Measurements from ENCODE around the gene UPF2. TPM values are rescaled to one million over a fixed set of nuclear protein-coding genes. Genes with fewer than 3 reads are reported as not detected.

UPF2 gene
- total RNA-seq, 1 donor from 2014 or later = 10.7 TPM

DNA sequence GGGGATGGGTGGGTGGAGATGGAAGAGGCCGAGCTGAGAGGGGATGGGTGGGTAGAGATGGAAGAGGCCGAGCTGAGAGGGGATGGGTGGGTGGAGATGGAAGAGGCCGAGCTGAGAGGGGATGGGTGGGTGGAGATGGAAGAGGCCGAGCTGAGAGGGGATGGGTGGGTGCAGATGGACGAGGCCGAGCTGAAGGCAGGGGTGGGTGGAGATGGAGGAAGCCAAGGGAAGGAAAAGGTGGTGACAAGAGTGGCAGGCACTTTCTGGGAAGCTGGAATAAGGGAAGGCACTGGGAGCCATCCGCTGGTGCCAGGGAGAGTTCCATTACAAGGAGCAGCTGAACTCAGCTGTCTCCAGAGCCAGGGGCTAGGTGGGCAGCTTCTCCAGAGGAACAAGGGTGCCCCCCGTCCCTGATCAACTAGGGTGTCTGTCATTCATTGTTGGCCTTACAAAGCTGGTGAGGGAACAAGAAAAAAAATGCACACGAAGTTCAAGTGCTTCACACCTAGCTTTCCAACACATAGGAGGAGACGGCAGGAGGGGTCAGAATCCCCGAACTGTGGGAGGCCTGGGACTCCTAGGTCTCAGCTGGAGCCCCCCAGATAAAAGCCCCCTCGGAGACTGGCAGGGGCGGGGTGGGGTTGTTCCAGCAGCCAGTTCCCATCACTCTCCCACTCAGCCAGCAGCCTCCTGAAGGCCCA, 157.0 kb downstream of the UPF2 start:
- no peak for DNase-seq (ENCODE audit: low read depth in 2 of 2)

GRCh38 chr10:11884706-11885423, 157.7 kb downstream of the UPF2 start:
- no peak for DNase-seq (ENCODE audit: low read depth in 2 of 2)

DNA sequence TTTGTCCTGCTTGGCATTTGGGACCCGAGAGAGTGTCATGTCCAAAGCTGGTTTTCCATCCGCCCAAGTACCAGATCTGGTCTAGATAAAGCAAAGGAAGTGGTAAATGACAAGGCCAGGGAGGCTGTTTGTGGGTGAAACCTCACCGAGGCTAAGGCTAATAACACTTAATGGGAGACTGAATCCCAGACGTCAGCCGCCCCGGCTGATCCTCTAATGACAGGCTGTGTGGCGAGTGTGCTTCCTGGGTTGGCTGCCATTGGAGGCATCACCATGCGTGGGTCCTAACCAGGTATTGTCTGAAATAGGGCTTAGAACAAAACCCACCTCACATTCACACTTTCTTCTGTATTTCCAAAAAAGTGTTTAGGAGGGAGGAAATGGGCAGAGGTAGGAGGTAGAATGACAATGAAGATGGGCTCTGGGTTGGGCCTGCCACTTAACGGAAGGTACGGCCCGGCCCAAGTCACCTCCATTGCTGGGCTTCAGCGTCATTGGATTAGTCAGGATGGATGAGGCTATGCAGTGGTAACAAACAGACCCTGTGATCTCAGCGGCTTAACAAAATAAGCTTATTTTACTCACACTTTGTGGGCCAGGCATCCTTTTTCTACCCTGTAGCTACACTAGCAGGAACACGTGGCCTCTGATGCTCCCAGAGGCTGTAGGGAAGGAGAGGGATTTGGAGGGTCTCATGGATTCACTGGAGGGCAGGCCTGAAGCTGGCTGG, 159.8 kb downstream of the UPF2 start:
- DNase-seq (ENCODE audit: low read depth in 2 of 2) = no peak

DNA sequence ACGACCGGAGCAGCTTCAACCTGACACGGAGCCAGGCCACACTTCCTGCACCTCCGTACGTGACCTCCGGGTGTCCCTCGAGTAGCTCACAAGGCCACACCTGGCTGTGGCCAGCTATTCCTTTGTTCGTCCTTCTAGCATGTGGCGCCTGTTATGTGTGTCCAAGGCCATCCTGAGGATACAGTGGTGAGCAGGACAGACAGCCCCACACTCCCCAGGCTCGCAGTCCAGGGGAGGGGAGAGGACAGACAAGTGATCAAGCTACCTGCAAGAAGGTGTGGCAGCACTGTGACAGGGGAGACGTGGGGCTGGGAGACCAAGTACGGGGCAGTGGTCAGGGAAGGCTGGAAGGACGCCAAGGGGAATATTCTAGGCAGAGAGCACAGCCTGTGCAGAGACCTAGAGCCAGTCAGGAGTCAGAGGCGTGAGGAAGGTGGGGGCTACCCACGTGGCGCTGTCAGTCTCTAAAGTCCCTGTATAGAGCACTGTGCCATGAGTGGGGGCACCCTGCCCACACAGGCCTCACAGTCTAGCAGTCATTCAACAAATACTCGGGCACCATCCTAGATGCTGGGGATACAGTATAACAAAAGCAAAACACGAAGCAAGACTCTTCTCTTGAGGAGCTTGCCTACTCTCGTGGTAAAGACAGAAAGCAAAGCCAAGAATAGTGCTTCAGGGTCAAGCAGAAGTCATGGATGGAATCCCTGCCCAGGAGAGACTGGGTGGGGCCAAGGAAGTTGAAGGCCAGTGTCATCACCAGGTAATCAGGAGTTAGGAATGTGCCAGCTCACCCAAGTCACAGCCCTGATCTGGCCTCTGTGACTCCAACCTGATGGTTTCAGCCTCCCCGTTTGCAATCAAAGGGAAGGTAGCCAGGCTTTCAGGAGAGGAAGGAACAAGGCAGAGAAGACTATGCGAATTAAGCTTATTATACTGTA, 160.9 kb downstream of the UPF2 start:
- no peak for DNase-seq (ENCODE audit: low read depth in 2 of 2)

DNA sequence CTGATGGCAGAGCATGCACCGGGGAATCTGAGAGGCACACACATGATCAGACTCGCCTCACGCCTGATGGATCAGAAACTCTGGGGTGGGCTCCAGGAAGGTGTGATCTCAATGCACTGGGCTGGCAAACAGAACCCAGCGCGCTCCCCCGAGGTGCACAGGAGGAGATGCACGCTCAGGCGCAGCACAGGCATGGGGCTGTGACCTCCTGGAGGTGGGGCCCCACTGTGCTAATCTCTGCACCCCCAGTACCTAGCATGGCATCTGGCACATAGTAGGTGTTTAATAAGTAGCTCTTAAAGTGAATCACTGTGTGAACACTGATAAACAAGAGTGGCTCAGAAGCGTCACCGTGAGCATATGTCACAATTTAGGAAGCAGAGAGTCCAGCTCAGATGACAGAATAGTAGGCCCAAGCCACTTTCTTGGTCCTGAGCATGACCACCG, 161.6 kb downstream of the UPF2 start:
- DNase-seq (ENCODE audit: low read depth in 2 of 2) = no peak

GRCh38 chr10:11880151-11881029, 162.2 kb downstream of the UPF2 start:
- no peak for DNase-seq (ENCODE audit: low read depth in 2 of 2)

DNA sequence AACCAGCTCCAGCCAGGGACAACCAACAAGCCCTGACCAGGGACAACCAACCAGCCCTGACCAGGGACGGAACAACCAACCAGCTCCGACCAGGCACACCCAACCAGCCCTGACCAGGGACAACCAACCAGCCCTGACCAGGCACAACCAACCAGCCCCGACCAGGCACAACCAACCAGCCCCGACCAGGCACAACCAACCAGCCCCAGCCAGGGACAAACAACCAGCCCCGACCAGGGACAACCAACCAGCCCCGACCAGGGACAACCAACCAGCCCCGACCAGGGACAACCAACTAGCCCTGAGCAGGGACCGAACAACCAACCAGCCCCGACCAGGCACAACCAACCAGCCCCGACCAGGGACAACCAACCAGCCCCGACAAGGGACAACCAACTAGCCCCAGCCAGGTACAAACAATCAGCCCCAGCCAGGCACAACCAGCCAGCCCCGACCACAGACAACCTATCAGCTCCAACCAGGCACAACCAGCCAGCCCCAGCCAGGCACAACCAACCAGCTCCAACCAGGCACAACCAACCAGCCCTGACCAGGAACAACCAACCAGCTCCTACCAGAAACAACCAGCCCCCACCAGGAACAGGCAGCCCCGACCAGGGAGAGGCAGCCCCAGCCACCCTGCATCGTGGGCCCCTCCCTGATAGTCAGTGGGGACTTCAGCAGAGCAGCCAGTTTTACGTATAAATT, 163.1 kb downstream of the UPF2 start:
- no peak for DNase-seq (ENCODE audit: low read depth in 2 of 2)

DNA sequence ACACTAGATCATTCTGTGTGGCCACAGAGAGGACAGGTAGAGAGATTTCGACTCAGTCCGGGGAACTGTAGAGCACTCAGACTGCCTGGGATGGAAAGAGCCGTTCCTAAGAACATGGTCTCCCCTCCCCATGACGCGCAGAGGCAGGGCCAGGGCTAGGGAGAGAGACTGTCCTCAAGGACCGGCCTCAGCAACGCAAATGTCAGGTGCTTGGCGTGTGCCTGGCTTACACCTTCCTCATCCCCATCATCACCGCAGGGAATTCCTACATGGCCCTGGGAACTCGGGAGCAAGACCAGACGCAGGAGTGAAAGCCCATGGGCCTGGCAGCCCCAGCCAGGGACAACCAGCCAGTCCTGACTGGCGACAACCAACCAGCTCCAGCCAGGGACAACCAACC, 163.8 kb downstream of the UPF2 start:
- no peak for DNase-seq (ENCODE audit: low read depth in 2 of 2)

DNA sequence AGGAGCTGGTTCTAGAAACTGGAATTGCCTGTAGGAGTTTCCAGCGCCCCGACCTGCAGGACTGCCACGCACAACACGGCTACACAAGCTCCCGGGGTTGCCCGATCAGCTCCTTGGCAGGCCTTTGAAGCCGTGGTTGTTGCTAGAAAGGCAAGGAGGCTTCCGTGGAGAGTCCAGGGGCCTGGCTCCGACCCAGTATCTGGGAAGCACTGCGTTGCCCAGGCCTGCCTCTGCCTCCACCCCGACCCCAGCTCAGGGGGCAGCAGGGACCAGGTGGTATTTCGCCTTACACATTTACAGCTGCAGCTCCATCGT, 165.1 kb downstream of the UPF2 start:
- no peak for DNase-seq (ENCODE audit: low read depth in 2 of 2)

GRCh38 chr10:11876805-11877590, 165.6 kb downstream of the UPF2 start:
- no peak for DNase-seq (ENCODE audit: low read depth in 2 of 2)

DNA sequence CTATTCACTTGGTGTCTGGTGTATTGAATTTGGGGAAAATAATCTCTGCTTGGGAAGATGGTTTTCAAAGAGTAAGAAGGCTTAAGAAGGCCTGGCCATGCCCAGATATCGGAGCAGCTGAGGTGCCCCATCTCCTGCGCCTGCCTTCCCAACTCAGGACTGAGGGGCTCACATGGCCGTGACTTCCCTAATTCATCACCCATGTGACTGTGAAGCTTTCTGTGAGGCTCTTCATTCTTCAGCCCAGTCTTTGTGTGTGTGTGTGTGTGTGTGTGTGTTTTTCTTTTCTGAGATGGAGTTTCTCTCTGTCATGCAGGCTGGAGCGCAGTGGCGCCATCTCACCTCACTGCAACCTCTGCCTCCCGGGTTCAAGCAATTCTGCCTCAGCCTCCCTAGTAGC, 166.3 kb downstream of the UPF2 start:
- DNase-seq (ENCODE audit: low read depth in 2 of 2) = no peak

DNA sequence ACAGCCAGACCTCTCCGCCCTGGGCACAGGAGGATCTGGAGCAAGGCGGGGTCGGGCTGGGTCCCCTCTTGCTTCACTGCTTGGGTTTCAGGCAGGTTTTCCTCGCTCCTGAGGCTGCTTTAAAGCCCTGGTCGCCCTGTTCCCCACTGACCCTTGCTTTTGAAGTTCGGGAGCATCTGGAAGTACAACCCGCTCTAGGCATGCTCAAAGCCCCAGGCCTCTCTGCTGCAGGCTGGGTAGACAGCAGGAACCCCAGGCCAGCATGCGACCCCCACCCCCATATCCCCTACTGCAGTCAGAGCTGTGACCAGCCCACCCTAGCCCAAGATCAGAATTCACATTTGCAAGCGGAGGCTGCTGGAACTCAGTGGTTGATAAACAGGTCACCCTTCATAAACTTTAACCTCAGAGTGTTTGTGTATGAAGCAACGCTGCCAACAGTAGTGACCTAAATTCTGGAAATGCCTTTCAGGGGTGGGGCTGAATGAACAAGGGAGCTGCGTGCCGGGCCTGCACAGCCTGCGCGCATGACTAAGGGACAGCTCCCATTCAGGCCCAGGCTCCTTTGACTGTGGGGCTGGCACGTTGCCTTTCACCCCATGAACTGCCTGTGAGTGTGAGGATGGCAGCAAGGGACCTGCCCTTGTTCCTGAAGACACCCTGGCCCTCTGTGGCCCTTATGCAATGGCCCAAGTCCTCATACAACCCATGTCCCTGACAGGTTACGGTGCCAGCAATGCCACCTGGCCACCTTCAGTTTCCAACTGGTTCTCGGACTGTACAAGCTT, 166.9 kb downstream of the UPF2 start:
- DNase-seq (ENCODE audit: low read depth in 2 of 2) = peak; percentile 59 to 76

GRCh38 chr10:11874568-11875493, 167.8 kb downstream of the UPF2 start:
- DNase-seq (ENCODE audit: low read depth in 2 of 2) = peak in 1 of 2 donors; percentile 14

DNA sequence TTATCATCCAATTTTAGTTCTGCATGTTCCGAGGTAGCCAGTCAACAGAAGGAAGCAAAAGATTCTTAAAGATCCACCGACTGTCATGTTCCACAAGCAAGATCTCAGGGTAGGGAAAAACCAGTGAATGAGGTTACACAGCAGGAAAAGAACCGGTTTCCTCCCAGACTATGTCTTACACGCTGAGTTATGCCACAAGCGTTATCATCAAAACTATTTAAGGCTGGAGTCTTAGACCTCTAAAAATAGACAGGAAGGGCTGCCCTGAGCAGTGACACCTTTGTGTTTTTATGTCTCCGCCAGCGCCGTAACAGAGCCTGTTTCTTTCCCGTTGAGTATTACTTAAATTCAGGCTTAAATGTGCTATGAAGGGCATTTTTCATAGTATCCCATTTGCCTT, 171.1 kb downstream of the UPF2 start:
- peak in 1 of 2 donors; percentile 70 for DNase-seq (ENCODE audit: low read depth in 2 of 2)

GRCh38 chr10:11870900-11871400, 171.7 kb downstream of the UPF2 start:
- DNase-seq (ENCODE audit: low read depth in 2 of 2) = peak in 1 of 2 donors; percentile 30

GRCh38 chr10:11870461-11870780, 172.2 kb downstream of the UPF2 start:
- no peak for DNase-seq (ENCODE audit: low read depth in 2 of 2)
